ENCODE data around the gene DYNLT5.
"Not testable (repeated sequence)": the region's sequence is repeated elsewhere in the genome, so short reads cannot be mapped to it uniquely, and the experiment has no call there.

DYNLT5 gene

GRCh38 chr1:66751160-66751559 lies 1.1 kb upstream of the DYNLT5 start:
- no peak for DNase-seq

- no peak for DNase-seq
These were observed 562 bp downstream of the DYNLT5 start for GRCh38 chr1:66752671-66753371.

GRCh38 chr1:66757722-66758240 lies 5.5 kb downstream of the DYNLT5 start:
- no peak for DNase-seq

- DNase-seq, result no peak
These were observed 6.0 kb downstream of the DYNLT5 start for GRCh38 chr1:66758241-66758755.

GRCh38 chr1:66760506-66760905 lies 8.2 kb downstream of the DYNLT5 start:
- DNase-seq, result no peak

- DNase-seq, result peak in 1 of 2 donors; percentile 10
These were observed 9.0 kb downstream of the DYNLT5 start for GRCh38 chr1:66761221-66761620.

- DNase-seq, result peak; percentile 35 to 69
These were observed 12.8 kb downstream of the DYNLT5 start for GRCh38 chr1:66764994-66765578.

- DNase-seq, result no peak
These were observed 15.4 kb downstream of the DYNLT5 start for GRCh38 chr1:66767626-66768025.

GRCh38 chr1:66768965-66769364 lies 16.7 kb downstream of the DYNLT5 start:
- no peak for DNase-seq

GRCh38 chr1:66769512-66770229 lies 17.4 kb downstream of the DYNLT5 start:
- peak in 1 of 2 donors; percentile 57 for DNase-seq

- DNase-seq, result no peak
These were observed 18.0 kb downstream of the DYNLT5 start for GRCh38 chr1:66770240-66770639.

- DNase-seq, result no peak
These were observed 18.4 kb downstream of the DYNLT5 start for GRCh38 chr1:66770694-66771093.

GRCh38 chr1:66773227-66773626 lies 21.0 kb downstream of the DYNLT5 start:
- DNase-seq, result no peak

GRCh38 chr1:66774438-66774837 lies 22.2 kb downstream of the DYNLT5 start:
- DNase-seq, result no peak

GRCh38 chr1:66775646-66776045 lies 23.4 kb downstream of the DYNLT5 start:
- no peak for DNase-seq

- no peak for DNase-seq
These were observed 25.6 kb downstream of the DYNLT5 start for GRCh38 chr1:66777831-66778230.

GRCh38 chr1:66778266-66778665 lies 26.0 kb downstream of the DYNLT5 start:
- no peak for DNase-seq

- no peak for DNase-seq
These were observed 26.7 kb downstream of the DYNLT5 start for GRCh38 chr1:66778969-66779368.

- DNase-seq, result no peak
These were observed 27.3 kb downstream of the DYNLT5 start for GRCh38 chr1:66779475-66780078.

GRCh38 chr1:66785800-66786199 lies 33.5 kb downstream of the DYNLT5 start:
- DNase-seq, result not testable (repeated sequence)

- DNase-seq, result no peak
These were observed 35.4 kb downstream of the DYNLT5 start for GRCh38 chr1:66787641-66788040.

- peak; percentile 18 to 57 for DNase-seq
These were observed 36.1 kb downstream of the DYNLT5 start for GRCh38 chr1:66788231-66788939.
